G401.6 (cell line): Measurements from ENCODE around the gene TNK2.
"Not testable (repeated sequence)": the region's sequence is repeated elsewhere in the genome, so short reads cannot be mapped to it uniquely, and the experiment has no call there.

Experiments used
- FAIRE-seq: peaks from 2 replicates; lab custom pipeline; 2012; peaks lifted over from hg19 to GRCh38; lab: Jason Lieb, UNC

Gene TNK2

GRCh38 chr3:195885036-195885891, 23.1 kb downstream of the TNK2 start:
- no peak for FAIRE-seq

GRCh38 chr3:195884691-195885035, 23.7 kb downstream of the TNK2 start:
- no peak for FAIRE-seq

- no peak for FAIRE-seq
Measured at GRCh38 chr3:195883801-195884200, 24.6 kb downstream of the TNK2 start.

- FAIRE-seq, result no peak
Measured at GRCh38 chr3:195883160-195883559, 25.2 kb downstream of the TNK2 start.

GRCh38 chr3:195882002-195882441, 26.3 kb downstream of the TNK2 start:
- FAIRE-seq, result no peak

- no peak for FAIRE-seq
Measured at GRCh38 chr3:195881276-195881988, 26.9 kb downstream of the TNK2 start.

GRCh38 chr3:195880037-195880431, 28.3 kb downstream of the TNK2 start:
- FAIRE-seq, result no peak

- no peak for FAIRE-seq
Measured at GRCh38 chr3:195879416-195880036, 28.8 kb downstream of the TNK2 start.

GRCh38 chr3:195878424-195879274, 29.7 kb downstream of the TNK2 start:
- no peak for FAIRE-seq

- no peak for FAIRE-seq
Measured at GRCh38 chr3:195877767-195878423, 30.5 kb downstream of the TNK2 start.

- FAIRE-seq, result no peak
Measured at GRCh38 chr3:195877136-195877715, 31.1 kb downstream of the TNK2 start.

GRCh38 chr3:195876297-195877064, 31.9 kb downstream of the TNK2 start:
- no peak for FAIRE-seq

GRCh38 chr3:195875482-195876236, 32.7 kb downstream of the TNK2 start:
- FAIRE-seq, result no peak

GRCh38 chr3:195873971-195874370, 34.4 kb downstream of the TNK2 start:
- FAIRE-seq, result no peak

- no peak for FAIRE-seq
Measured at GRCh38 chr3:195873281-195873887, 35.0 kb downstream of the TNK2 start.

- no peak for FAIRE-seq
Measured at GRCh38 chr3:195872800-195873199, 35.6 kb downstream of the TNK2 start.

GRCh38 chr3:195872097-195872496, 36.3 kb downstream of the TNK2 start:
- no peak for FAIRE-seq

- not testable (repeated sequence) for FAIRE-seq
Measured at GRCh38 chr3:195871686-195872085, 36.7 kb downstream of the TNK2 start.

- FAIRE-seq, result no peak
Measured at GRCh38 chr3:195870937-195871336, 37.4 kb downstream of the TNK2 start.
